ENCODE results near the gene FRMD4A.

The FRMD4A gene

DNA sequence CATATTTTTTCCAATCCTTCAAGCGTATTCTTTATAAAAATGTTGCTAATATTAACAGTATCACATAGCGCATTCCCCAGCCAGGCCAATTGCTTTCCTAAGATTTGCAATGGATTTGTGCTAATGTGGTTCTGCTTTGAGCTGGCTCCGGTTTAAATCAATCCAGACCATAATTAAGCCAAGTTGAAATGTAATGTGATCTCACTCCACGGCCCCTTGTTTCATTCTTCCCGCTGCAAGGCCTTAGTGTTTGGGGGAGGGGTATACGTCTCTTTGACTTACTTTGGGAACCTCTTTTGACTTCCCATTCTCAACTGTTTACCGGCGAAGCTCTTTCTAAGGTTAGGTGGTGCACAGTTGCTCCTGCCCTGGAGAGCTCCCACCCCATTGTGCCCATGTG lies 657.6 kb downstream of the FRMD4A start:
- DNase-seq (ENCODE audit: low read depth): no peak

DNA sequence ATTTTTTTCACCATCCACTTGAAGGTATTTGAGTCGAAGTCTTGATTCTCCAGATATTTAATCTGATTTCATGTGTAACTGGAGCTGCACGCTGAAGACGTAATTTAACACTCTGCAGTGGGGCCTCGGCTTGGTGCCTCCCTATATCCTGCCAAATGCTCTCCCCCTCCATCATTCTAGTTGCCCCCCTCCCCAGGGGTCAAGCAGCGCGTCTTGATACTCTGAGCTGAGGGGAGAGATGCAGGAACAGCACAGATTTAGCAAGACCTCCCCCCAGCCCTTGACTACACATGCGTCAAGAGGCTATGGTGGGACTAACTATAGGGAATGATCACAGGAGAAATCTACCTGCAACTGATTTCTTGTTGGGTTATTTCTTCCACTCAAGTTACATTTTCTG lies 658.2 kb downstream of the FRMD4A start:
- DNase-seq (ENCODE audit: low read depth): no peak

DNA sequence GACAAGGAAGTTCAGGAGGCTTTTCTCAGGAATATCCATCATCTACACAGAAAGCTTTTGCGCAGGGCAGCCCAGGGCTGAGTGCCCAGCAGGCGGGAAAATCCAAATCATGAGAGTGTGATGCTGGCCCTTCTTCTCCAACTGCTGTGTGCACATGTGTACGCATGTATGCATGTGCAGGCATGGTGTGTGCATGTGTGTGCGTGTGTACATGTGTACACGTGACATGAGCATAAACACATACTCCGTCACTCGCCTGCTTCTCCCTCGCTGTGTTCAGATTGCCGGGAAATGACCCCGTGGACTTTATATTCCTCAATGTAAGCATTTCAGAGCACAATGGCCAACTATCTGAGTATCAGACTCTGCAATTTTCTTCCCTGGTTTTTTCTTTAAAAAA lies 658.8 kb downstream of the FRMD4A start:
- DNase-seq (ENCODE audit: low read depth): no peak

DNA sequence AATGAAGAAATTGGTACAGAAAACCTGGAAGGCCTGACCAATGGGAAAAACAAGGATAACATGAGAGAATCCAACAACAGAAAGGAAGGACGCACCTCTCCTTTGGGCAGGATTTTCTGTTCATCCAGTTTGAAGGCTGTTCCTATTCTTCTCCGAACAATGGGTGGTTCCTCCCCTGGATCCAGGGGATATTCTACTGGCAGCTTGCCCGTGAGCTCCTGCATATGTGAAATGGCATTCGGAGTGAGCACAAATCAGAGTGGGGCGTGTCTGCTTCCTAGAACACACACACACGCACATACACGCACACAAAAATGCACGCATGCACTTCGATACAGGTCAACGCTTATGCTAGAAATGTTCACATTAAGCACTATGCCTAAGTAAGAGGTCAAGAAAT lies 660.4 kb downstream of the FRMD4A start:
- no peak for DNase-seq (ENCODE audit: low read depth)

DNA sequence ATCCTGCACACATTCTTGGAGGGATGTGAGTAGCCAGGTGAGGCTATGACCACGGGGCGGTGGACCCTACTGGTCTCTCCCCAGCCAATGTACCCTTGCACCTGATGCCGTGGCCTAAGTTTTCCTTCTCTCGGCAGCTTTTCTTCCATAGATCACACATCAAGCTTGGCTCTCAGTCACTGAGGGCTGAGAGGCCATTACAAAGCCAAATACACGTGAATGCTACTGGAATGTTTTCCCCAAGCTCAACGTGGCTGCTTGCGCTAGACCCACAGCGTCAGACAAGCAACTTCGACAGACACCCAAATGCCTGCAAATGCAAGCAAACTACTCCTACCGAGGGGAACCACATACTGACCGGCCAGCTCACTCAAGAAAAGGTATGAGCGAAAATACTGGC lies 660.8 kb downstream of the FRMD4A start:
- no peak for DNase-seq (ENCODE audit: low read depth)

DNA sequence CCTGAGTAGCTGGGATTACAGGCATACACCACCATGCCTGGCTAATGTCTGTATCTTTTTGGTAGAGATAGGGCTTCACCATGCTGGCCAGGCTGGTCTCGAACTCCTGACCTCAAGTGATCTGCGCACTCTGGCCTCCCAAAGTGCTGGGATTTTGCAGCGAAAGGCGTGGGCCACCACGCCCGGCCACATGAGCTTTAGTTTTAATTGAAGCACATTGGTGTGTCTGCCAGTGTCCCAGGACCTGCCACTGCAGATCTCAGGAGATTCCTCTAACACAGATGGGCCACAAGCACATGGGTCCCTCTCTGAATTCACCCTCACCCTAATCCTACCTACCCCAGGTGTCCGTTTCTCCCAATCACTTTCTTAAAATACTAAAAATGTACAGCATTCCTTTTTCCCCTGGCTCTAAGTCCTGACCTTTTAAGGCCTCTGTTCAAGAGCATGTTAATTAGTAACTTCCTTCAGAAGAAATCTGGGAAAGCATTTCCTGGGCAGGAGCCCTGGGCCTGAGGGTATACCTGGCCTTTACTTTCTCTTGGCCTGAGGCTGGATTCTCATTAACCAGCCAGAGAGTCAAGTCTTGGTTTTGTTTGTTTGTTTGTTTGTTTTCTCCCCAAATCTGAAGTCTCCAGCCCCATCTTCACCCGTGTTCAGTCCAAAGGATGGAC lies 661.4 kb downstream of the FRMD4A start:
- DNase-seq (ENCODE audit: low read depth): no peak

DNA sequence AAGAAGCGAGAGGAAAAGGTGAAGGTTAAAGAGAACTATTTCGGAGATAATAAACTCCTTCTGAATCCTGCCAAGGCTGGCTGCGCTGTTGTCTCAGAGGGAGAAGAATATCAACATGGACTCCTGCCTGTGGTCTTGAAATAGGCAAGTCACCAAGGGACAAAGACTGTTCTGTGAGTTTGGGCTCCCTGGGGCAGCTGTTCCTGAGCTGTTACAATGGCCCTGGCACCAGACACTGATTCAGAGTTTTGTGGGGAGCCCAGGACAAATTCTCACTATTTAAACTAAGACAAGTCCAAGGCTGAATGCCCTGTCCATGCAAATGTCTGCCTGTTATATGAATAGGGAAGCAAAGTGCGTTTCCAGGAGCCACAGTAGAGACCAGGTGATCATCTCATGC lies 662.6 kb downstream of the FRMD4A start:
- no peak for DNase-seq (ENCODE audit: low read depth)

DNA sequence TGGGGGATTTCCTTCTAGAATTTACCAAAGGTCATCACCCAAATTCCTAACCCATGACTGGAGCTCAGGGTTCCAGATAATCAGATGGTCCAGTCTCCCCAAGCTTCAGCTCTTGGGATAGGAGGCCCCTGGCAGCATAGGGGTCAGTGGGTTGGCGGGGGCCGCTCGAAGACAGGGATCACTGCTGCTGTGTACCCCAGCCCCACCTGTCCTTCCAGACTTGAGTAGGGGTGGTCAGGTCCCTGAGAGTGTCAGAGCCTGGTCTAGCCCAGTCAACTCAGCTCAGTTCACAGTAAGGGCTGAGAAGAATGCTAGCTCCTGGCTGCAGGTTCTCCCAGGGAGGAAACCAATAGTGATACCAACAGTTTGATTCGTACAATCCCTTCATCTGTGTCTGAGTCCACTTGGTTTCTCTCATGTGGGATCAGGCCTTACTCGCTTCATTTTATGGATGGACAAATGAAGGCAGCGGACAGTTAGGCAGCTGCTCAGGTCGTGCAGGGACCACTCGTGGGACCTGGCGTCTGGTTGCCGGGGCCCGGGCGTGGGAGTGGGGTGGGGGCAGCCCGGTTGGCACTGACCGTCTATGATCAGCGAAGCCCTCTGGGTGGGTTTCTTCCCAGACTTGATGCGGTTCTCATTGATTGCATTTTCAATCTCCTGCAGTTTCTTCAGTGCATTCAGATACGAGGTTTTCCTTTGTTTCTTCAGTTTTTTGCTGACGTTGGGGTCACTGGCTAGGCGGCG lies 665.0 kb downstream of the FRMD4A start:
- DNase-seq (ENCODE audit: low read depth): no peak

DNA sequence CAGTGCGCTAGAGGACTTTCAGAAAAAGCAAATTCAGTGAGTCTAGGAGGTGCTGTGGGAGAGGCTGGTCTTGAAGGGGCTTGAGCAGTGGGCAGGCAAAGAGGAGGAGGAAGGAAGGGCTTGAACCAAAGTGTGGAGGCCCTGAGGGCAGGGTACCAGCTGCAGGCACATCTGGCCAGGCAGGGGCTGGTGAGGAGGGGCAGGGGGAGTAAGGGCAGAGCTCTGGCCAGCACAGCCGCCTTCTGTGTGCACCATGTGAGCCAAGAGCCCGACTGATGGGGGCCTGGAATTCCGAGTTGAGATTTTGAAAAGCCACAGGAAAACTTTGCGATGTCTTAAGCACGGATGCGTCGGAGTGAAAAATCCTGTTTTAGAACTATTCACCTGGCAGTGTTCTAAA lies 669.5 kb downstream of the FRMD4A start:
- no peak for DNase-seq (ENCODE audit: low read depth)

DNA sequence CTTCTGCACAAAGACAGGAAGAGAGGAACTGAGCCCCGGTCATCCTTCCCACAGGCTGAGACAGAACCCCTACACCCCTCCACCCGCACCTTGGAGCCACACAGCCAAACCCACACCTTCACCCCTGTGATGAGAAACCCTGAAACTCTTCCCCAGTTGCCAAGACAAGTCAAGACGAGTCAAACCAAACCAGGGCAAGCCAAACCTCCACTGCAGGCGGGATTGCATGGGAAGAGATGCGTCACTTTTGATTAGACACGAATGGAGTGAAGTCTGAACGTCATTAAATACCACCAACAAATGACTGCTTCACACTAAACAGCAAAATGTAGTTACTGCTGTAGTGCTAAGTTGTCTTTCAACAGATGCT lies 670.2 kb downstream of the FRMD4A start:
- DNase-seq (ENCODE audit: low read depth): peak; percentile 35

DNA sequence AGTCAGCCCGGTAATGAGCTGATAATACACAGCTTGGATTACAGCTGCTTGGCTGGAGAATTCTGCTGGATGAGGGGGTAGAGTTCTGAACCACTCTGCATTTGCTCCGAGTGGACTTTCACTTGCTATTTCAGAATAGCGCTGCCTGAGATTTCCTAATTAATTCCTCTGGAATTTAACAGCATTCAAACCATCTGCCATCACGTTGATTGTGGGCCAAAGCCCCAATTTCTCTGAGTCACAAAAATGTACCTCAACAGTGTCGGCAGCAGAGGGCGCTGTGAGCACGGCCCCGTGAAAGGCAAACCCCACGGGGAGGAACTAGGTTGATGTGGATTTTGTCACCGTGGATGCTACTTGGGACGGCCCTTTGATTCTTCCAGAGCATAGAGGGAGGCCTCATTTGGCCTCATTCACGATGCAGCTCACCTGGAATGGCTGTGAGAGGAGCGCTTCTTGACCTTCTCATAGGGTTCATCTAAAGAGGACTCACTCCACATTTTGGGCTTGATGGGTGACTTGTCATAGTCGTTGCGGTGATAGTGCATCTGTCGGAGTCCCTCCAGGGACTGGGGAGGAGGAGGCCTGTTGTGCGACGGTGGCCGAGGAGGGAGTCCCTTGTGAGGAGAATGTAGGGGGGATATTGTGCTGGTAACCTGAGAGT lies 670.7 kb downstream of the FRMD4A start:
- peak; percentile 46 for DNase-seq (ENCODE audit: low read depth)

DNA sequence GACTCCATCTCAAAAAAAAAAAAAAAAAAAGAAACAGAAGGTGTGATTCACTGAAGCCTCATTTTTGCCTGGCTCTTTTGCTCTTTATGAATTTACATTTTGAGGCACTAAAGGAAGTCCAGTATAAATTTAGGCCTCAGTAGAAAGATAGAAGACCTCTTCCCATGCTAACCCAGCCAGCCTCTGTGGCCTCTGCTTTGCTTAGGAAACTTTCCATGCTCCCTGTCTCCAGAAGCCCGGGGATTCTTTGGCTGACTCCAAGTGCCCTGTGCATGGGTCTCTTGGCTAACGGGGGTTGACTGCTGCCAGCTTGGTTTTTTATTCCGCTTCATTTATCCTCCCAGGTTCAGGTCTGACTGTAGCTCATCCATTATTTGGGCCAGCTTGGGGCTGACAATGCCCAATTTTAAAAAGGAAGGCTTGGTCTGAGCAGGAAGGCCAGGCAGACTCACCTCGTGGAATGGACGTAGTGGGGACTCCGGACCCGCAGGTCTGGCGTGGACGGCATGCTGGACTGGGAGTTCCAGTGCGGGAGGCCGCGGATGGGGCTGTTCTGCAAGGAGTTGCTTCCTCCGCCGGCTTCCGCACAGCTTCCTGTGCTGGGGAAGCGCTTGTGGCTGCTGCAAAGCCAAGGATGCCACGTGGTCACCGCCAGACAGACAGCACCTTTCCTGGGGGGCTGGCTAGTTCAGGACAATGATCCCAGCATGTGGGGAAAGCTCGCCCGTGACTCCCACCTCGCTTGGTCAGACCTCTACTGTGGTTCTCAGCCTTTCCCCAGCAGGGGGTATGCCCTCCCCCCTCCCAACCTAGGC lies 671.6 kb downstream of the FRMD4A start:
- DNase-seq (ENCODE audit: low read depth): no peak

DNA sequence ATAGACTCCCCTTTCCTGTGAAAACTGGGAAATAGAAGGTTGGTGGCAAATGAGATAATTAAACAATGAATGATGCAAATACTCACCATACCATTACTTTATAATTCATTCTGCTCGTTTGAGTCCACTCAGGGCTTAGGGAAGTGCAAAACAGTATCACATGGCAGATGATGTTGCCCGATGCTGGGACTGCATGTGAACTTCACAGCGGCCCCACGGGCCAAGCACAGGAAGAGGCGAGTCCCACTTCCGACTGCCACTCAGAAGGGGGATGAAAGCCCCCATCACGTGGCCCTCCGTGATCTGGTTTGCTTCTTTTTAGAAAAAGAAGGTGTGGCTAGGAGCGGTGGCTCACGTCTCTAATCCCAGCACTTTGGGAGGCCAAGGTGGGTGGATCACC lies 672.5 kb downstream of the FRMD4A start:
- no peak for DNase-seq (ENCODE audit: low read depth)

DNA sequence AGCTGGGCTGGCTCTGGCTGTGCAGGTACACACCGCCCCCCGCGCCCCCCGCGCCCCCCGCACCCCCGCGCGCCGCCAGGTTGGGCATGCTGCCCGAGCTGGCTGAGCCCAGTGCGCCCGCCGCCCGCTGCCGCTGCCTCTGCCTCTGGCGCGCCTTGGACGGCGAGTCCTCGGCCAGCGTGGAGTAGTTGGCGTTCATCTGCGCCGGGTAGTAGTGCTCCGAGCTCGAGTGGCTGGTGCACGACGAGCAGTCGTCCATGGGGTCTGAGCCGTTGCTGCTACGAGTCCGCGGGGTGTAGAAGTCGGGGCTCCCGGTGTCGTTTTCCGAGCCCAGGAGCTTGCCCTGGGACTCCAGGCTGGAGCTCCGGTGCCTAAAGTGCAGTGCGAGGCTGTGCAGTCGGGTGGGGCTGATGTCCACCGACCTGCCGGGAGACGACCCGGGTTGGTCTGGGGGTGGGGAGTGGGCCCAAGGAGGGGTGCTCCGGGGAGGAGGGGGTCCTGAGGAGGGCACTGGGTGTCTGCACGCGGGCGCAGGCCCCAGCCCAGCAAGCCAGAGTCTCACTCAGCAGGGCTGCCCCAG lies 673.5 kb downstream of the FRMD4A start:
- no peak for DNase-seq (ENCODE audit: low read depth)

DNA sequence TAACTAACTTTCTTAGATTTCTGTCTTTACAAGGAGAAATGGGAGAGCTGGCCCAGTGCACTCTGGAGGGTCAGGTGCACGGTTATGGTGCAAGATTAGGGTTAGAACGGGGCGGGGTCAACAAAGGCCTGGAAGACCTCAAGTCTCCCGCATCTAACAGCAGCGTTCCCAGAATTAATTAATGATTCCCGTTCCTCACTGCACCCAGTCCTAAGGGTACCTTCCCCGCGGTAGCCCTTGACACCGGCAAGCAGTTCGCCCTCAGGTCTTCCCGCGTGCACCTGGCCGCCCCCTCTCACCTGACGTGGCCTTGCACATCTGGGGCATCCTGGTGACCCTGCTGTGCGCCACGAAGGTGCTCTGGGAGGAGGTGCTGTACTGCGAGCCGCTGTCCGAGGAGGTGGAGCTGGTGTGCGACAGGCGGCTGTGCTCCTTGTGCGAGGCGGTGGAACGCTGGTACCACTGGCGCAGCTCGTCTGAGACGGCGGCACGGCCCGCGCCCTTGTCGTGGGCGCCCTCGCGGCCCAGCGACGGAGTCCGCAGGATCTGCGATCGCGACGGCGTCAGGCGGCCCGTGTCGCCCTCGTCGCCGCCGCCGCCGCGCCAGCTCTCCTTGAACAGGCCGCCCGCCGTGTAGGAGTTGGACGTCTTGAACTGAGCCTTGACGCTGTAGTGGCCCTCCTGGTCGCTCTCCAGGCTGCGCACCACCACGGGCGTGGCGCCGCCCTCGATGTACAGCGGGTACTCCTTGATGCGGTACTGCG lies 674.2 kb downstream of the FRMD4A start:
- no peak for DNase-seq (ENCODE audit: low read depth)

DNA sequence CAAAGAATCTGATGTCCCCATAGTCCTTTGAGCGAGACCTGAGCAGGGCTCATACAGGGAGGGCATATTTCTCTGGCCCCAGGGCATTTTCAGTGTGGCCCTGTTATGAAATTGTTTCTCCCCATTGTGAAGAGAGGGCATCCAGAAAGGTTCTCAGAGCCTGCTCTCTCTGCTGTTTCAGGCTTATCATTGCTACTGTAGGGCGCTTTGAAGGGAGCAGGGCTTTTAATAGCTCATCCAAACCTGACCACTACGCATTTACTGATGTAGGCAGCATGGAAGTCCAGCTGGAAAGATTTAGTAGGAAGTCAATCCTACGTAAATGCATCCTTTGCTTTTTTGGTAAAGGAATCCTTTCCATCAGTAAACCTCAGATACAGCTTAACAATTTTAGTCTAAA lies 675.9 kb downstream of the FRMD4A start:
- no peak for DNase-seq (ENCODE audit: low read depth)

DNA sequence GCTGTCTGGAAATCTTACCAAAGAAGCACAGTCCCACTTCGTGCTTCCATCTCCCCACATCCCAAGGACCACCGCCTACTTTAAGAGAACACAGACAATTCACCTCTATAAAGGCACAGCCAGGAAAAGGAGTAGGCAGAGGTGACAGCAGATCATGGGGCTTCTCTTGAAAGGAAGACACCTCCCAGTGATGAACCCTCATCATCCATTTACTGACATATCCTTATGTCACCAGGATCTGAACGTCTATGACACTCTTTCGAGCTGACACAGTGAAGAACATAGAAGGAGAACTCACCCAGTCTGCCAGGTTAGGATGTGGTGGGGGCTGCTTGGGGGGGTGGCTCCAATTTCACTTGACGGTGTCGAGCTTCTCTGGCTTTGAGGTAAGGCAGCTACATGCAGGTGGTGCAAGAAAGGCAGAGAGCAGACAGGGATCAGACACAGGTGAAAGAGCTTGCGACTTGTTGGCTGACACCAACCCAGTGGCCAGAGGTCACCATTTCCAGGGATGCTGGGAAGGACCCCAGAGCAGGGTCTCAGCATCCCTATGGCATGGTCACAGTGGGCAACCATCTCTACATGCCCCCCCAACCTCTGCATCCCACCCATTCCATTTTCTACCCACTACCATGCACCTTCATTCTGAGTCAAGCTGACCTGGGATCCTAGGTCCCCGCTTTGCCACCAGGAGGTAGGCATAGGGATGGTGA lies 676.5 kb downstream of the FRMD4A start:
- no peak for DNase-seq (ENCODE audit: low read depth)

DNA sequence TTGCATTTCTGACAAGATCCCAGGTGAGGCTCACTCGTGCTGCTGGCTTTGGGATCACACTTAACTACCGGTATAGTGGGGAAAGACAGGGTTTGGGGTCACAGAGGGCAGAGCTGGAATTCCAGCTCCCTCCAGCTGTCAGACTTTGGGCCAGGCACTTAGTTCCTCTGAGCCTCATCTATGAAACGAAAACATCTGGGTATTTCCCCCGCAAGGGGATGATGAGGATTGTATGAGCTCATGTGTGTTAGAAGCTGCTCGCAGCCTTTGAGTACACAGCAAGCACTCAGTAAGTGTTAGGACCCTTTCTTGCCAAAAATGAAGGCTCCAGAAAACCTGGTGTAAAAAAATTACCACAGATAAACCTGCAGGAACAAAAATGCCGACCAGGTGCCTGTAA lies 677.9 kb downstream of the FRMD4A start:
- DNase-seq (ENCODE audit: low read depth): no peak

DNA sequence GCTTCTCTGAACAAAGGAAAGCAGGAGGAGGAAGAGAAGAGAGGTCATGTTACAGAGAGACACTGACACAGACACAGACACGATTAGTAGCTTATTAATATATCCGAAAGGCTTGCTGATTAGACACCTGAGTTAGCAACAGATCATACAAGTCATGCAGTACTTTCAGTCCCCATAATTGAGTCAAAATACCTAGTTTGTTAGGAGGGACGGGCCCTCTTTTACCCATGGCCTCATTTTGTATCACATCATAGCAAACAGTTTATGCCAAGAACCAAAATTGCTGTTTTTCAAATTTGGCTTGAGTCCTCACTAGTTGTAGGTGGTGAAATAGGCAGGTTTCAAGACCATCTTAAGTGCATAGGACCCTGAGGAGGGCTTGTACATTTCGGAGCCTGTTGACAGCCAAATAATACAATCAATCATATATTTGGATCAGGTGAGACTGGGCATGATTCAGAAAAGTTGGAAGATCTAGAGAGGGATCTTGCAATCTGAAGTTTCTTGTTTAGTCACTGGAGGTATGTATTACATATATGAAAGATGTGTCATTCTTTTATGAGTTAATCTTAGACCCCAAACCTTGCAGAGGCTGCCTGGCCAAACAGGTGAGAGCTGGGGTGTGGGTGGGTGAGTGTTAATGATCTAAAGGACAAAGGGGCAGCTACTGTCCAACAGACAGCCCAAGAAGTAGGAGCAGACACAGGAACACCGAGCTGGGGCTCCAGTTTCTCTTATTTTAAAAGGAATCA lies 678.6 kb downstream of the FRMD4A start:
- DNase-seq (ENCODE audit: low read depth): no peak

DNA sequence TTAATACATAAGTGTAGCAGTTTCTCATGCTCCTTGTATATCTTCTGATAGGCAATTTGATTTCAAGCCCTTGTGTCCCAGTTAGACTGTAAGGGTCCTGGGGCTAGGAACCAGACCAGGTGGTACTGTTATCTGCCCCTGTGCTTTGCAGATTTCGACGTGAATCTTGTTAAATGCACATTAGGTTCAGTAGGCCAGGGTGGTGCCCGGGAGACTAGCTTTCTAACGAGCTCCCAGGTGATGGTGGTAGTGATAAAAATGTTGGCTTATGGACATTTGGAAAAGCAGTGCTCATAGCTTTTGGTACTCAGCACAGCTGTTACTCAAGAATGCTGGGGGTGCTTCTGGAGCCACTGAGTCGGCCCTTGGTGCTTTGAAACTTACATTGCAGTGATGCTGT lies 679.8 kb downstream of the FRMD4A start:
- no peak for DNase-seq (ENCODE audit: low read depth)
